MM.1S (cell line): ENCODE data around the gene ZSCAN20.
A peak's percentile ranks its signal among the peaks of the same experiment; 100 is the strongest.

ENCODE experiments used
- DNase-seq: peaks from one replicate; pipeline ENCODE4 v3.0.0-alpha.2; 2015
- H2AFZ ChIP-seq: fragments of 300-600 bp; sonication (generic); 2 replicates; pipeline ENCODE4 v1.6.0; 2016; ENCODE audit warnings: antibody characterized with exemption, low read length
- H3F3A ChIP-seq: fragments of 300-600 bp; sonication (generic); 2 replicates; pipeline ENCODE4 v1.6.1; 2016; ENCODE audit warnings: mild to moderate bottlenecking, antibody characterized with exemption, low read length, moderate library complexity, mixed read lengths; ENCODE audit not compliant: insufficient read depth
- H3K27ac ChIP-seq: fragments of 300-600 bp; sonication (generic); 2 replicates; pipeline ENCODE4 v1.5.1; 2016; ENCODE audit warnings: mild to moderate bottlenecking, low read length
- H3K27me3 ChIP-seq: fragments of 300-600 bp; sonication (generic); replicated peaks from 2 replicates; pipeline ENCODE4 v1.6.0; 2016; ENCODE audit warnings: low read length; ENCODE audit not compliant: insufficient read depth
- H3K36me3 ChIP-seq: fragments of 300-600 bp; sonication (generic); replicated peaks from 2 replicates; pipeline ENCODE4 v1.6.1; 2016; ENCODE audit warnings: mild to moderate bottlenecking, low read length, mixed read lengths; ENCODE audit not compliant: insufficient read depth
- H3K4me1 ChIP-seq: fragments of 300-600 bp; sonication (generic); 2 replicates; pipeline ENCODE4 v1.6.1; 2016; ENCODE audit warnings: low read length, mixed read lengths
- H3K4me2 ChIP-seq: fragments of 300-600 bp; sonication (generic); 2 replicates; pipeline ENCODE4 v1.6.0; 2016; ENCODE audit warnings: low read depth, low read length
- H3K4me3 ChIP-seq: fragments of 300-600 bp; sonication (generic); 2 replicates; pipeline ENCODE4 v1.5.1; 2016; ENCODE audit warnings: low read length, mixed read lengths
- H3K79me2 ChIP-seq: fragments of 300-600 bp; sonication (generic); 2 replicates; pipeline ENCODE4 v1.6.1; 2016; ENCODE audit warnings: mixed run types, low read length, mixed read lengths
- H3K9ac ChIP-seq: fragments of 300-600 bp; sonication (generic); 2 replicates; pipeline ENCODE4 v1.6.1; 2016; ENCODE audit warnings: low read length, mixed read lengths
- H3K9me2 ChIP-seq: fragments of 300-600 bp; sonication (generic); replicated peaks from 2 replicates; pipeline ENCODE4 v1.6.1; 2016; ENCODE audit warnings: mild to moderate bottlenecking, low read length, mixed read lengths; ENCODE audit not compliant: insufficient read depth
- H3K9me3 ChIP-seq: fragments of 300-600 bp; sonication (generic); replicated peaks from 2 replicates; pipeline ENCODE4 v1.6.1; 2016; ENCODE audit warnings: mild to moderate bottlenecking, low read length, mixed read lengths; ENCODE audit not compliant: insufficient read depth
- H4K20me1 ChIP-seq: fragments of 300-600 bp; sonication (generic); 2 replicates; pipeline ENCODE4 v1.6.1; 2016; ENCODE audit warnings: mild to moderate bottlenecking, low read length, moderate library complexity, mixed read lengths; ENCODE audit not compliant: insufficient read depth
- EZH2 ChIP-seq: fragments of 300-600 bp; sonication (generic); optimal IDR thresholded peaks from 2 replicates; pipeline ENCODE3; 2017; ENCODE audit warnings: low read depth, mild to moderate bottlenecking, antibody characterized with exemption, low read length, mixed read lengths
- EZH2phosphoT487 ChIP-seq: fragments of 300-600 bp; sonication (generic); IDR thresholded peaks from 2 replicates; pipeline ENCODE4 v1.6.1; 2018; ENCODE audit warnings: antibody characterized with exemption, low read length
- TF ChIP-seq, protein P1 (sequence below): fragments of 300-600 bp; sonication (generic); IDR thresholded peaks from 2 replicates; pipeline ENCODE4 v1.5.1; 2016; ENCODE audit warnings: antibody characterized with exemption, low read length, mixed read lengths

ZSCAN20 gene

GRCh38 chr1:33455539-33456501 lies 16.6 kb upstream of the ZSCAN20 start:
- Histone ChIP-seq H3K79me2 (no peaks in the 10 kb centered on the region), H3K4me2 (no peak overlapping the region), H3K9me3 (no peaks in the 10 kb centered on the region), H3K4me3 (no peak overlapping the region), H3K4me1 (peaks cover 15% of the 10 kb centered on the region), H3K9ac (no peak overlapping the region), H3K36me3 (no peaks in the 10 kb centered on the region), H3K27me3 (no peaks in the 10 kb centered on the region), H4K20me1 (no peaks in the 10 kb centered on the region), H3K27ac (no peak overlapping the region), H3K9me2 (no peaks in the 10 kb centered on the region), H2AFZ (no peak overlapping the region), H3F3A (peaks cover 6% of the 10 kb centered on the region; the same call in 1 of the 2 replicates)
- peak; percentile 63 for DNase-seq
- no peak for TF ChIP-seq EZH2
- TF ChIP-seq, protein P1, sequence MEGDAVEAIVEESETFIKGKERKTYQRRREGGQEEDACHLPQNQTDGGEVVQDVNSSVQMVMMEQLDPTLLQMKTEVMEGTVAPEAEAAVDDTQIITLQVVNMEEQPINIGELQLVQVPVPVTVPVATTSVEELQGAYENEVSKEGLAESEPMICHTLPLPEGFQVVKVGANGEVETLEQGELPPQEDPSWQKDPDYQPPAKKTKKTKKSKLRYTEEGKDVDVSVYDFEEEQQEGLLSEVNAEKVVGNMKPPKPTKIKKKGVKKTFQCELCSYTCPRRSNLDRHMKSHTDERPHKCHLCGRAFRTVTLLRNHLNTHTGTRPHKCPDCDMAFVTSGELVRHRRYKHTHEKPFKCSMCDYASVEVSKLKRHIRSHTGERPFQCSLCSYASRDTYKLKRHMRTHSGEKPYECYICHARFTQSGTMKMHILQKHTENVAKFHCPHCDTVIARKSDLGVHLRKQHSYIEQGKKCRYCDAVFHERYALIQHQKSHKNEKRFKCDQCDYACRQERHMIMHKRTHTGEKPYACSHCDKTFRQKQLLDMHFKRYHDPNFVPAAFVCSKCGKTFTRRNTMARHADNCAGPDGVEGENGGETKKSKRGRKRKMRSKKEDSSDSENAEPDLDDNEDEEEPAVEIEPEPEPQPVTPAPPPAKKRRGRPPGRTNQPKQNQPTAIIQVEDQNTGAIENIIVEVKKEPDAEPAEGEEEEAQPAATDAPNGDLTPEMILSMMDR, result peak; percentile 75

GRCh38 chr1:33456502-33456886 lies 16.0 kb upstream of the ZSCAN20 start:
- TF ChIP-seq EZH2 (no peak), EZH2phosphoT487 (no peak)
- TF ChIP-seq, protein P1, result no peak
- Histone ChIP-seq H3K4me2 (no peak overlapping the region), H3K9ac (no peak overlapping the region), H2AFZ (no peak overlapping the region), H3F3A (peaks cover 12% of the 10 kb centered on the region; the same call in 1 of the 2 replicates), H3K9me2 (no peaks in the 10 kb centered on the region), H3K36me3 (no peaks in the 10 kb centered on the region), H3K27me3 (no peaks in the 10 kb centered on the region), H3K79me2 (no peaks in the 10 kb centered on the region), H3K27ac (no peak overlapping the region), H3K4me3 (no peak overlapping the region), H4K20me1 (no peaks in the 10 kb centered on the region), H3K9me3 (no peaks in the 10 kb centered on the region), H3K4me1 (peaks cover 19% of the 10 kb centered on the region)
- no peak for DNase-seq

DNA sequence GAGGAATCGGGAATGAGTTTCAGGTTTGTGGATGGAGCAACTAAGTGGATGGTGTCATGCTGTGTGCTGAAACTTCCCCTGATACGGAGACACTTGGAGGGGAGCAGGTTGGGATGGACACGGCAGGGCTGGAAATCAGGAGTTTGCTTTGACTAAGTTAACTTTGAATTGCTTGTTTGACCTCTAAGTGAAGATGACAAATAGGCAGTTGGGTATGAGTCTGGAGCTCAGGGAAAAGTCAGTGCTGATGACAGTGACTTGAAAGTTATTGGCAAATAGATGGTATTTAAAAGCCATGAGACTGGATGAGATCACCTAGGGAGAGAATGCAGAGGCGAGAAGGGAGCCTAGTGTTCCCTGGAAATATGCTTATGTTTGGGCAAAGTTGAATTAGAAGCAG lies 12.8 kb upstream of the ZSCAN20 start:
- H3K4me1 ChIP-seq, result peaks cover 34% of the 10 kb centered on the region
- no peaks in the 10 kb centered on the region for H3K9me3 ChIP-seq
- H4K20me1 ChIP-seq, result no peaks in the 10 kb centered on the region
- no peaks in the 10 kb centered on the region for H3K36me3 ChIP-seq
- no peaks in the 10 kb centered on the region for H3K9me2 ChIP-seq
- H3K4me2 ChIP-seq, result peak overlapping the region; percentile 68
- H3K4me3 ChIP-seq, result no peak overlapping the region
- TF ChIP-seq, protein P1, result no peak
- TF ChIP-seq EZH2, result no peak
- TF ChIP-seq EZH2phosphoT487, result no peak
- H3K9ac ChIP-seq, result no peak overlapping the region
- H3K27ac ChIP-seq, result peak overlapping the region; percentile 68; the same call in 1 of the 2 replicates
- H3K27me3 ChIP-seq, result no peaks in the 10 kb centered on the region
- peak overlapping the region; percentile 36 for H2AFZ ChIP-seq
- peaks cover 14% of the 10 kb centered on the region; the same call in 1 of the 2 replicates for H3F3A ChIP-seq
- no peaks in the 10 kb centered on the region for H3K79me2 ChIP-seq
- no peak for DNase-seq
